HG03558 (cell line): Measurements from ENCODE around the gene AGMAT.
A peak's percentile ranks its signal among the peaks of the same experiment; 100 is the strongest.
"Not testable (repeated sequence)": the region's sequence is repeated elsewhere in the genome, so short reads cannot be mapped to it uniquely, and the experiment has no call there.

Experiments
- ATAC-seq: cut with Tn5 transposase; IDR thresholded peaks from one replicate; pipeline ENCODE4 v1.9.1; 2021; ENCODE audit warnings: moderate number of reproducible peaks; ENCODE audit not compliant: unreplicated experiment; ENCODE audit errors: extremely low read depth

Gene AGMAT

GRCh38 chr1:15616373-15617172, 31.7 kb upstream of the AGMAT start:
- no peak for ATAC-seq

- no peak for ATAC-seq
Measured at GRCh38 chr1:15610167-15610566, 25.3 kb upstream of the AGMAT start.

- no peak for ATAC-seq
Measured at GRCh38 chr1:15609631-15610030, 24.8 kb upstream of the AGMAT start.

GRCh38 chr1:15605398-15606383, 20.8 kb upstream of the AGMAT start:
- ATAC-seq = no peak

GRCh38 chr1:15604400-15604799, 19.5 kb upstream of the AGMAT start:
- not testable (repeated sequence) for ATAC-seq

- not testable (repeated sequence) for ATAC-seq
Measured at GRCh38 chr1:15603966-15604282, 19.1 kb upstream of the AGMAT start.

- peak; percentile 72 for ATAC-seq
Measured at GRCh38 chr1:15603050-15603965, 18.5 kb upstream of the AGMAT start.

- no peak for ATAC-seq
Measured at GRCh38 chr1:15598436-15598835, 13.6 kb upstream of the AGMAT start.

- no peak for ATAC-seq
Measured at GRCh38 chr1:15595809-15596617, 11.2 kb upstream of the AGMAT start.

GRCh38 chr1:15592285-15592684, 7.4 kb upstream of the AGMAT start:
- no peak for ATAC-seq

- no peak for ATAC-seq
Measured at GRCh38 chr1:15583016-15583706, 1.7 kb downstream of the AGMAT start.

- no peak for ATAC-seq
Measured at GRCh38 chr1:15579683-15580047, 5.2 kb downstream of the AGMAT start.

GRCh38 chr1:15578921-15579682, 5.7 kb downstream of the AGMAT start:
- no peak for ATAC-seq

- ATAC-seq = no peak
Measured at GRCh38 chr1:15577691-15578090, 7.2 kb downstream of the AGMAT start.

GRCh38 chr1:15575549-15576150, 9.2 kb downstream of the AGMAT start:
- no peak for ATAC-seq

GRCh38 chr1:15574741-15575140, 10.1 kb downstream of the AGMAT start:
- no peak for ATAC-seq

- ATAC-seq = no peak
Measured at GRCh38 chr1:15573477-15573876, 11.4 kb downstream of the AGMAT start.

- ATAC-seq = no peak
Measured at GRCh38 chr1:15571266-15571665, 13.6 kb downstream of the AGMAT start.
